Body of pancreas (tissue), 4 donors: ENCODE data around the gene MPHOSPH6.

Source experiments
- POLR2A ChIP-seq, 3 donors: fragments of 450-650 bp; IDR thresholded peaks; one replicate each; pipeline ENCODE4 v1.6.1; 2016; ENCODE audit warnings: antibody characterized with exemption in 3 of 3, mild to moderate bottlenecking in 2 of 3
- TF ChIP-seq, protein P1 (sequence below), 7 experiments: fragments of 450-650 bp in 4 of 7; fragments of 200-600 bp in 3 of 7; sonication (generic) in 3 of 7; IDR thresholded peaks; one replicate each; pipeline ENCODE4 v1.5.1; 2016 to 2019; ENCODE audit warnings: antibody characterized with exemption in 7 of 7

GRCh38 chr16:82194086-82194485 is 24.1 kb upstream of the MPHOSPH6 start:
- TF ChIP-seq, protein P1, sequence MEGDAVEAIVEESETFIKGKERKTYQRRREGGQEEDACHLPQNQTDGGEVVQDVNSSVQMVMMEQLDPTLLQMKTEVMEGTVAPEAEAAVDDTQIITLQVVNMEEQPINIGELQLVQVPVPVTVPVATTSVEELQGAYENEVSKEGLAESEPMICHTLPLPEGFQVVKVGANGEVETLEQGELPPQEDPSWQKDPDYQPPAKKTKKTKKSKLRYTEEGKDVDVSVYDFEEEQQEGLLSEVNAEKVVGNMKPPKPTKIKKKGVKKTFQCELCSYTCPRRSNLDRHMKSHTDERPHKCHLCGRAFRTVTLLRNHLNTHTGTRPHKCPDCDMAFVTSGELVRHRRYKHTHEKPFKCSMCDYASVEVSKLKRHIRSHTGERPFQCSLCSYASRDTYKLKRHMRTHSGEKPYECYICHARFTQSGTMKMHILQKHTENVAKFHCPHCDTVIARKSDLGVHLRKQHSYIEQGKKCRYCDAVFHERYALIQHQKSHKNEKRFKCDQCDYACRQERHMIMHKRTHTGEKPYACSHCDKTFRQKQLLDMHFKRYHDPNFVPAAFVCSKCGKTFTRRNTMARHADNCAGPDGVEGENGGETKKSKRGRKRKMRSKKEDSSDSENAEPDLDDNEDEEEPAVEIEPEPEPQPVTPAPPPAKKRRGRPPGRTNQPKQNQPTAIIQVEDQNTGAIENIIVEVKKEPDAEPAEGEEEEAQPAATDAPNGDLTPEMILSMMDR (IDR thresholded peaks at IDR 0.05) = no peak
- no peak for TF ChIP-seq POLR2A (IDR thresholded peaks at IDR 0.05)
